ENCODE data around the gene ZDHHC20. TPM values are rescaled to one million over a fixed set of nuclear protein-coding genes. Genes with fewer than 3 reads are reported as not detected.

Gene ZDHHC20
- total RNA-seq, 1 experiment from 2014 or later = 69.1 TPM

GRCh38 chr13:21371011-21371410 is 88.1 kb downstream of the ZDHHC20 start:
- H4K5ac ChIP-seq (ENCODE audit: insufficient read length, low read depth, low read length) = no peak overlapping the region
- no peak overlapping the region for H2BK20ac ChIP-seq (ENCODE audit: low read depth, low read length, poor library complexity, severe bottlenecking)
- H3K9ac ChIP-seq (ENCODE audit: extremely low read depth, insufficient read length, low read length) = no peak overlapping the region
- H3K23me2 ChIP-seq (ENCODE audit: insufficient read length, low read depth, low read length, poor library complexity, severe bottlenecking) = no peaks in the 10 kb centered on the region
- no peaks in the 10 kb centered on the region for H3K79me1 ChIP-seq (ENCODE audit: insufficient read depth, low read depth, low read length, poor library complexity, severe bottlenecking)
- peaks cover under 1 to 2% of the 10 kb centered on the region in 2 experiments; a peak in 3 of 4 replicates for H3K4me1 Mint-ChIP-seq
- H2BK12ac ChIP-seq (ENCODE audit: insufficient read length, low read depth, low read length) = no peak overlapping the region
- no peaks in the 10 kb centered on the region for H3K4me1 ChIP-seq (ENCODE audit: insufficient read depth, low read length)
- H3K27me3 Mint-ChIP-seq (ENCODE audit: low read depth) = no peaks in the 10 kb centered on the region
- no peak overlapping the region for H2AK5ac ChIP-seq (ENCODE audit: insufficient read length, low read length)
- H3K9me3 Mint-ChIP-seq = no peaks in the 10 kb centered on the region
- H3K9me3 ChIP-seq (ENCODE audit: control insufficient read depth, low read depth, low read length) = no peaks in the 10 kb centered on the region
- H3K4me3 Mint-ChIP-seq = no peak overlapping the region
- no peak overlapping the region for H2BK15ac ChIP-seq (ENCODE audit: low read depth, low read length)
- no peak overlapping the region for H2BK5ac ChIP-seq (ENCODE audit: insufficient read length, low read length)
- no peak overlapping the region for H3T11ph ChIP-seq (ENCODE audit: low read length)
- no CpG with 5 or more reads among the region's 7 CpGs for WGBS (ENCODE audit: extremely low coverage, insufficient read length, low lambda C conversion rate)
- H3K23ac ChIP-seq (ENCODE audit: insufficient read length, low read depth, low read length) = no peak overlapping the region
- no peak overlapping the region for H3K18ac ChIP-seq (ENCODE audit: insufficient read length, low read depth, low read length)
- H4K91ac ChIP-seq (ENCODE audit: insufficient read length, low read depth, low read length) = no peak overlapping the region
- H4K20me1 ChIP-seq (ENCODE audit: control insufficient read depth, insufficient read depth, insufficient read length) = no peaks in the 10 kb centered on the region
- H2AFZ ChIP-seq (ENCODE audit: low read length) = no peak overlapping the region
- DNase-seq = no peak
- H3K14ac ChIP-seq (ENCODE audit: insufficient read depth, low read length) = no peak overlapping the region
- no peak overlapping the region for H3K56ac ChIP-seq (ENCODE audit: insufficient read length, low read depth, low read length)
- no peak overlapping the region for H3K27ac Mint-ChIP-seq
- H3K27ac ChIP-seq (ENCODE audit: insufficient read length, low read depth, low read length) = no peak overlapping the region
- peaks cover 2 to 12% (median 11%) of the 10 kb centered on the region in 3 experiments; a peak in 4 of 7 replicates for H3K36me3 Mint-ChIP-seq (ENCODE audit: insufficient read depth in 1 of 3, low read depth in 3 of 3)
- no peak overlapping the region for H3K4me2 ChIP-seq (ENCODE audit: insufficient read depth, insufficient read length, low read length)
- TF ChIP-seq, protein P1, sequence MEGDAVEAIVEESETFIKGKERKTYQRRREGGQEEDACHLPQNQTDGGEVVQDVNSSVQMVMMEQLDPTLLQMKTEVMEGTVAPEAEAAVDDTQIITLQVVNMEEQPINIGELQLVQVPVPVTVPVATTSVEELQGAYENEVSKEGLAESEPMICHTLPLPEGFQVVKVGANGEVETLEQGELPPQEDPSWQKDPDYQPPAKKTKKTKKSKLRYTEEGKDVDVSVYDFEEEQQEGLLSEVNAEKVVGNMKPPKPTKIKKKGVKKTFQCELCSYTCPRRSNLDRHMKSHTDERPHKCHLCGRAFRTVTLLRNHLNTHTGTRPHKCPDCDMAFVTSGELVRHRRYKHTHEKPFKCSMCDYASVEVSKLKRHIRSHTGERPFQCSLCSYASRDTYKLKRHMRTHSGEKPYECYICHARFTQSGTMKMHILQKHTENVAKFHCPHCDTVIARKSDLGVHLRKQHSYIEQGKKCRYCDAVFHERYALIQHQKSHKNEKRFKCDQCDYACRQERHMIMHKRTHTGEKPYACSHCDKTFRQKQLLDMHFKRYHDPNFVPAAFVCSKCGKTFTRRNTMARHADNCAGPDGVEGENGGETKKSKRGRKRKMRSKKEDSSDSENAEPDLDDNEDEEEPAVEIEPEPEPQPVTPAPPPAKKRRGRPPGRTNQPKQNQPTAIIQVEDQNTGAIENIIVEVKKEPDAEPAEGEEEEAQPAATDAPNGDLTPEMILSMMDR (conservative IDR thresholded peaks at IDR 0.05) = no peak
- no peak overlapping the region for H3K4ac ChIP-seq (ENCODE audit: low read depth, low read length)
- no peaks in the 10 kb centered on the region for H3K27me3 ChIP-seq (ENCODE audit: insufficient read depth, low read length)
- H3K79me2 ChIP-seq (ENCODE audit: insufficient read depth, low read length) = no peaks in the 10 kb centered on the region
- no peak overlapping the region for H2BK120ac ChIP-seq (ENCODE audit: low read depth, low read length, poor library complexity, severe bottlenecking)
- H4K8ac ChIP-seq (replicated peaks; ENCODE audit: insufficient read length, low read depth, low read length) = no peak overlapping the region
